Lower leg skin (tissue), 4 donors: ENCODE data around the gene B3GAT2. TPM values are rescaled to one million over a fixed set of nuclear protein-coding genes. Genes with fewer than 3 reads are reported as not detected.

Source experiments
- DNase-seq, 2 donors: peaks; one replicate each; pipeline ENCODE4 v3.0.0-alpha.2; 2019; ENCODE audit warnings: low spot score in 2 of 2
- H3K4me3 ChIP-seq: fragments of 200-600 bp; sonication (generic); 2 replicates; pipeline ENCODE4 v1.5.1; 2017; ENCODE audit warnings: mild to moderate bottlenecking, low read depth; ENCODE audit not compliant: poor library complexity, severe bottlenecking
- POLR2A ChIP-seq, 2 donors: fragments of 450-650 bp; IDR thresholded peaks; one replicate each; pipeline ENCODE4 v1.6.1; 2016 to 2017; ENCODE audit warnings: antibody characterized with exemption in 2 of 2, mild to moderate bottlenecking in 1 of 2, moderate library complexity in 1 of 2
- WGBS, 2 donors: methylation state at CpG; one replicate each; pipeline ENCODE4 v1.1.5; 2018; 5-methylcytosine and 5-hydroxymethylcytosine counted together
- intact Hi-C: fragments of 100-400 bp; cut with DNase I; formaldehyde crosslinking; loops from one replicate; pipeline ENCODE4 v1.15.0; 2023; ENCODE audit warnings: low total_unique reads
- total RNA-seq, 4 donors: library from RNA; depleted of rRNA; stranded (reverse); fragments of >200 nt; gene quantifications; one replicate each; pipeline ENCODE4 v1.1.0, GENCODE V29; 2016
- TF ChIP-seq, protein P1 (sequence below), 3 donors: fragments of 450-650 bp; IDR thresholded peaks; one replicate each; pipeline ENCODE4 v1.5.1; 2016; ENCODE audit warnings: antibody characterized with exemption in 3 of 3, mild to moderate bottlenecking in 3 of 3, moderate library complexity in 2 of 3

B3GAT2 gene
- total RNA-seq, 4 donors from 2014 or later, result not detected

DNA sequence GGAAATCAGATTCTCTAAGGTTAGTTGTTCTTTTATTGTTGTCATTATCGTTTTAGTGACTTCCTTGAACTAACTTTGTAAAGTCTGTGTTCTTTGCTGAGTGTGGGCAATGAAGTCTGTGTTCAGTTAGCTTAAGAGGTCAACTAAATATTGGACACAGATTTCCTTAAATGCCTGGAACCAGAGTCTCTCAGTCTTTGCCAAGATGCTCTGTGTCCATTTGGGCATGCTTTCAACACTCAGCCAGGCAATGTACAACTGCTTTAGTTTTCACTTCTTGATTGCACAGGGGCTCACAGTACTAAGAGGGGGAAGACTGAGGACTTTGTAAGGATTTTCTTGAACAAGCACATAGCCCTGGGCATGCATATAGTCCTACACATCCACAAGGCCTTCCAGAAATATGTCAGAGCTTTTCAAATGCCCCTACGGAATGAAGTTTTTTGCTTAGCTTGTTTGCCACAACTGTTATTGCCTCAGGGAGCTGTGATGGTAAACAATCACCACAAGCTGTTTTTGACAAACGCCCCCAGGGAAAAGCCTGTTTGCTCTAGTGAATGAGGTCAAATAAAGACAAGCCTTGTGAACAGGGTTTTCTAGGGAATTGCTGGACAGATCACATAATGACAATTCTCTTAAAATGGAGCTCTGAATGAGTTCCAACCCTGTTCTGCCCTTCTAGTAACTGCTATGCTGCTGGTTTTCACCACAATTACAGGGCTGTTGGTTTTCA lies 82.5 kb downstream of the B3GAT2 start:
- intact Hi-C loops, result no loop called here
- whole genome bisulfite sequencing, 2 donors, result 45 to 51% methylated on average over 3 of the region's 3 CpGs
- H3K4me3 ChIP-seq, result no peak overlapping the region
- TF ChIP-seq, protein P1, sequence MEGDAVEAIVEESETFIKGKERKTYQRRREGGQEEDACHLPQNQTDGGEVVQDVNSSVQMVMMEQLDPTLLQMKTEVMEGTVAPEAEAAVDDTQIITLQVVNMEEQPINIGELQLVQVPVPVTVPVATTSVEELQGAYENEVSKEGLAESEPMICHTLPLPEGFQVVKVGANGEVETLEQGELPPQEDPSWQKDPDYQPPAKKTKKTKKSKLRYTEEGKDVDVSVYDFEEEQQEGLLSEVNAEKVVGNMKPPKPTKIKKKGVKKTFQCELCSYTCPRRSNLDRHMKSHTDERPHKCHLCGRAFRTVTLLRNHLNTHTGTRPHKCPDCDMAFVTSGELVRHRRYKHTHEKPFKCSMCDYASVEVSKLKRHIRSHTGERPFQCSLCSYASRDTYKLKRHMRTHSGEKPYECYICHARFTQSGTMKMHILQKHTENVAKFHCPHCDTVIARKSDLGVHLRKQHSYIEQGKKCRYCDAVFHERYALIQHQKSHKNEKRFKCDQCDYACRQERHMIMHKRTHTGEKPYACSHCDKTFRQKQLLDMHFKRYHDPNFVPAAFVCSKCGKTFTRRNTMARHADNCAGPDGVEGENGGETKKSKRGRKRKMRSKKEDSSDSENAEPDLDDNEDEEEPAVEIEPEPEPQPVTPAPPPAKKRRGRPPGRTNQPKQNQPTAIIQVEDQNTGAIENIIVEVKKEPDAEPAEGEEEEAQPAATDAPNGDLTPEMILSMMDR (IDR thresholded peaks at IDR 0.05), result no peak
- no peak for TF ChIP-seq POLR2A (IDR thresholded peaks at IDR 0.05)
- DNase-seq, result no peak

DNA sequence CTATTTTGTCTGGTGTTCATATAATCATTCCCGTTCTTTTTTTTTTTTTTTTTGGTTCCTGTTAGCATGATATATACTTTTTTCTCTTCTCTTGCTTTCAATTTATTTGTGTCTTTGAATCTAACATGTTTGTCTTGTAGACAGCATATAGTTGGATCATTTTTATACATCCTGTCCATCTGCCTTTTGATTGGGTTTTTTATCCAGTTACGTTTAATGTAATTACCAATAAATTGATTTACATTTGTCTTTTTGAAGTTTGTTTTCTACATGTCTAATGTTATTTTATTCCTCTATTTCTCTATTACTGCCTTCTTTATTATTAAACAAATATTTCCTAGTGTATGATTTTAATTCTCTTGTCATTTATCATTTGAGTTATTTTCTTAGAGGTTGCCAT lies 84.4 kb downstream of the B3GAT2 start:
- DNase-seq, result no peak
- no peak overlapping the region for H3K4me3 ChIP-seq
- 93% methylated on average over 2 of the region's 2 CpGs for WGBS, 2 donors
- no peak for TF ChIP-seq POLR2A (IDR thresholded peaks at IDR 0.05)
- TF ChIP-seq, protein P1 (IDR thresholded peaks at IDR 0.05), result no peak
- intact Hi-C loops, result no loop called here

DNA sequence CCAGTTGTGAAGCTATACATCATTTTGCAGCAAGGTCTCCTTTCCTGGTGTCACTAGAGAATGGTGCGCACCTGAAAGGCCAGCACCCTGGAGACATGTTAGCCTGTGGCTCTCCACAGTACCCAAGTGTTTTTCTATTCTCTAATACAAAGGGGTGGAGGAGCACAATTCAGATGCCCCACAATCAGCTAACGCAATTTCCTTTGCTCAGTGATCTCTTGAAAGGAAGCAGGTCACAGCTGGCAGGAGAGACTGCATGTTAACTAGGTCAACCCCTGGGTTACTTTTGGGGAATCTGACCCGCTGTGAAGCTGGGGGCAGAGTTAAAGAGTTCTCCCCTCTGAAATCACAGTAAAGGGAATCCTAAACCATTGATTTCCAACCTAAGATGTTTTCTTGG lies 92.5 kb downstream of the B3GAT2 start:
- DNase-seq, result no peak
- 66 to 76% methylated on average over 3 of the region's 3 CpGs for WGBS, 2 donors
- TF ChIP-seq, protein P1 (IDR thresholded peaks at IDR 0.05), result no peak
- no peak for TF ChIP-seq POLR2A (IDR thresholded peaks at IDR 0.05)
- no peak overlapping the region for H3K4me3 ChIP-seq
- intact Hi-C loops, result no loop called here

DNA sequence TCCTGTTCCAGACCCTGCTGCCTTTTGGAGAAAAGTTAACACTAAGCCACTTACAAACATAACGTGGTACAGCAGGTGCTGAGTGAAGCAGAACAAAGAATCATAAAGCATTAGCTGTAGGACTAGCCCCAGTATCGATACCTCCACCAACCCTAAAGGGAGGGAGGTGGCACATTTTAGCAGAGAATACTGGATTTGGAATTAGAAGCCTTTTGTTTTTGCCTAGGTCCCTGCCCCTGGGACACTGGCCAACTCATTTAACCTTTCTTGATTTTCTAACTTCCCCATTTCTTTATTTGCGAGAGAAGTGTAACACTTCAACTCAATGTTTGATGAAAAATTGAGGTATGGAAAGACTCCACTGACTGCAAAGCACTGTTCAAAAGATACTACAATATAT lies 93.5 kb downstream of the B3GAT2 start:
- TF ChIP-seq POLR2A (IDR thresholded peaks at IDR 0.05), result no peak
- TF ChIP-seq, protein P1 (IDR thresholded peaks at IDR 0.05), result no peak
- WGBS, 2 donors, result 64 to 65% methylated on average over 3 of the region's 3 CpGs
- no peak for DNase-seq
- H3K4me3 ChIP-seq, result no peak overlapping the region
- intact Hi-C loops, result no loop called here

DNA sequence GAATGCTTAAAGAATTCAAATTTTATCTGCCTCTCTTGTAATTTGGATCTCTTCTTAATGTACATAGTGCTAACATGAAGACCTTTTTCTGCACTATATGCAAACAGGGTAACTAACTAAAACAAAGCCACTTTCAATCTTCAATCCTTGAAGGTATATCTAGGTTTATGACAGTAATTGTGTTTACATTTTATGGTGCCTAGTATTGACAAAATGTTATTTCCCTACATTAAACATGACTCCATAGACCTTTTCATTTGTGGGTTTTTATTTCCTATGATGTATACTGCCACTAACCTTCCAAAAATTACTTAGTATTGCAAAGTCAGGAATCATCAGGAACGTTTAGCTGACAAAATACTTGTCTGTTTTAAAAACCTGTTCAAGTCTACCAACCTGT lies 95.9 kb downstream of the B3GAT2 start:
- WGBS, 2 donors, result 85 to 87% methylated on average over 1 of the region's 1 CpG
- DNase-seq, result no peak

More for the DNA sequence above, 95.9 kb downstream of the B3GAT2 start:
- TF ChIP-seq, protein P1 (IDR thresholded peaks at IDR 0.05), result no peak
- no peak for TF ChIP-seq POLR2A (IDR thresholded peaks at IDR 0.05)
- intact Hi-C loops, result no loop called here
- H3K4me3 ChIP-seq, result no peak overlapping the region
